HG02759 (cell line): Measurements from ENCODE around the gene MAPK8IP1.
"Not testable (repeated sequence)": the region's sequence is repeated elsewhere in the genome, so short reads cannot be mapped to it uniquely, and the experiment has no call there.

Experiments
- ATAC-seq: cut with Tn5 transposase; IDR thresholded peaks from one replicate; pipeline ENCODE4 v1.9.1; 2021; ENCODE audit warnings: mild to moderate bottlenecking, moderate library complexity; ENCODE audit not compliant: unreplicated experiment

MAPK8IP1 gene

GRCh38 chr11:45885274-45885920 lies at the start of gene MAPK8IP1:
Gene MAPK8IP1, plus strand, starts transcription at chr11:45885651. Its CDS starts 170 bp downstream, at chr11:45885821.
- peak; percentile 76 for ATAC-seq

- ATAC-seq: no peak
These were observed 46.2 kb upstream of the MAPK8IP1 start for GRCh38 chr11:45839204-45839603.

- not testable (repeated sequence) for ATAC-seq
These were observed 45.2 kb upstream of the MAPK8IP1 start for GRCh38 chr11:45840251-45840650.

- peak; percentile 19 for ATAC-seq
These were observed 42.1 kb upstream of the MAPK8IP1 start for GRCh38 chr11:45843158-45843924.

- ATAC-seq: no peak
These were observed 40.5 kb upstream of the MAPK8IP1 start for GRCh38 chr11:45844822-45845578.

GRCh38 chr11:45846174-45846675 lies 39.2 kb upstream of the MAPK8IP1 start:
- no peak for ATAC-seq

- ATAC-seq: peak; percentile 94
These were observed 38.2 kb upstream of the MAPK8IP1 start, which contains the start of gene CRY2 for GRCh38 chr11:45846974-45847910. Gene CRY2, plus strand, starts transcription at chr11:45847475. Its CDS starts 16 bp downstream, at chr11:45847491.

- ATAC-seq: peak; percentile 25
These were observed 37.5 kb upstream of the MAPK8IP1 start for GRCh38 chr11:45847911-45848316.

GRCh38 chr11:45848654-45849081 lies 36.8 kb upstream of the MAPK8IP1 start:
- ATAC-seq: no peak

- no peak for ATAC-seq
These were observed 35.0 kb upstream of the MAPK8IP1 start for GRCh38 chr11:45850446-45850845.

- no peak for ATAC-seq
These were observed 34.2 kb upstream of the MAPK8IP1 start for GRCh38 chr11:45851228-45851627.

GRCh38 chr11:45852018-45852711 lies 33.3 kb upstream of the MAPK8IP1 start:
- ATAC-seq: peak; percentile 6

- peak; percentile 47 for ATAC-seq
These were observed 32.7 kb upstream of the MAPK8IP1 start for GRCh38 chr11:45852712-45853101.

- ATAC-seq: no peak
These were observed 31.9 kb upstream of the MAPK8IP1 start for GRCh38 chr11:45853332-45854219.

GRCh38 chr11:45855308-45855707 lies 30.1 kb upstream of the MAPK8IP1 start:
- no peak for ATAC-seq

- ATAC-seq: no peak
These were observed 29.4 kb upstream of the MAPK8IP1 start for GRCh38 chr11:45856044-45856468.

GRCh38 chr11:45857961-45858474 lies 27.4 kb upstream of the MAPK8IP1 start:
- ATAC-seq: no peak

- ATAC-seq: no peak
These were observed 26.6 kb upstream of the MAPK8IP1 start for GRCh38 chr11:45858751-45859398.
